Measurements from ENCODE around the gene FOXL2NB. TPM values are rescaled to one million over a fixed set of nuclear protein-coding genes. Genes with fewer than 3 reads are reported as not detected.

The FOXL2NB gene
- total RNA-seq, result 0.03 TPM in 1 of 2 replicates, not detected in the other

DNA sequence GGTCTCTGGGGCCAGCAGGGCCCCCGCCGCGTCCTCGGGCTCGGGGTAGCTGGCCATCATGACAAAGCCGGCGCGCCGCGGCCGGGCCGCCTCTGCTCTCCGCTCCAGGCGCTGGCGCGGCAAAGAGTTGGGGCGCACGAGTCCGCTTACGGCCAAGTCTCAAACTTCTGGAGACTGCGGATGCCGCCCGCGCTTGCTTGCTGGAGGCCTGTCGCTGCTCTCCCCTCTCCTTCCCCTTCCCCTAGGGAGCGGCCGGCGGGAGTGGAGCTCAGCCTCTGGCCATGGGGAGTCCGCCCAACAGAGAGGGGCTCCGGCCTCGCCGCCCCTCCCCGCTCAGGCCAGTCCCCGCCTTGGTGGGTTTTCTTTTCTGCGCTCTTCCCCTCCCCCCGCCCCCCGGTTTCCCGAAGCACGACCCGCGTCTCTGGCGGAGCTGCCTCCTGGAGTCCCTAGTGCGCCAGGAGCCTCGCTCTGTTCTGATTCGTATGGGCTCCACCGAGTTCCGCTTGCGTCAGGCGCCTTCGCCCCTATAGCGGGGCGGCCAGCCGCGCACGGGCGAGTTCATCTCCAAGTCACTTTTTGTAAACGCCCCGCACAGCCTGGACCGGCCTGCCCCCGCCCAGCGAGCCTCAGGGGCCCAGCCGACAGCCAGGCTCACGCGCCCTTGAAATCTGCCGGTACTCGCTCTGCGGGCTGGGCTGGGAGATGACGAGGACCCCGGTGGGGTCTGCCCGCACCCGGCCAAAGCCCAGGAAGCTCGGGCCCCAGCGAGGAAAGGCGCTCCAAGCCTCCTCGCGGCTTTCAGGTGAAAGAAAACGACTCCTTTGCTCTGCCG, at the start of gene FOXL2NB, which contains the start of gene FOXL2:
Gene FOXL2NB (plus strand): TSS at position 555 of the 832 bp plus-strand sequence. CDS start 148 bp downstream, at position 703.
Gene FOXL2 (minus strand): TSS at position 475 of the 832 bp plus-strand sequence. CDS start 415 bp downstream, at position 60.

Other genes starting within 250 kb of the FOXL2NB start
- gene PIK3CB, start 112.3 kb upstream of the FOXL2NB start, total RNA-seq, result 16.5 and 20.1 TPM in 2 replicates
- gene FOXL2, start 80 bp upstream of the FOXL2NB start, total RNA-seq, result 0.10 TPM in 1 of 2 replicates, not detected in the other
- gene PRR23A, start 59.1 kb downstream of the FOXL2NB start, total RNA-seq, result not detected in 2 replicates
- not detected in 2 replicates for gene PRR23B, start 73.7 kb downstream of the FOXL2NB start, total RNA-seq
- not detected in 2 replicates for gene PRR23C, start 97.7 kb downstream of the FOXL2NB start, total RNA-seq